Esophagus muscularis mucosa (tissue), 4 donors: ENCODE data around the gene ASB13. TPM values are rescaled to one million over a fixed set of nuclear protein-coding genes. Genes with fewer than 3 reads are reported as not detected.
A peak's percentile ranks its signal among the peaks of the same experiment; 100 is the strongest.

Experiments used
- DNase-seq: peaks from one replicate; pipeline ENCODE4 v3.0.0-alpha.2; 2017; ENCODE audit errors: extremely low spot score
- H3K27ac ChIP-seq, 4 donors: fragments of 200-600 bp; sonication (generic); replicated peaks in 1 of 4; 1 replicate in 3 of 4; 2 replicates in 1 of 4; pipeline ENCODE4 v1.5.1; 2016 to 2019; ENCODE audit warnings: mild to moderate bottlenecking in 1 of 4
- H3K27me3 ChIP-seq, 4 donors: fragments of 200-600 bp; sonication (generic); one replicate each; pipeline versions ENCODE4 v1.5.1 to v1.6.0; 2016 to 2019
- H3K36me3 ChIP-seq, 4 donors: fragments of 200-600 bp; sonication (generic); one replicate each; pipeline ENCODE4 v1.5.1; 2016 to 2019
- H3K4me1 ChIP-seq, 4 donors: fragments of 200-600 bp; sonication (generic); one replicate each; pipeline ENCODE4 v1.5.1; 2016 to 2019
- H3K4me3 ChIP-seq, 4 donors: fragments of 200-600 bp; sonication (generic); 1 replicate in 2 of 4; 2 replicates in 2 of 4; pipeline ENCODE4 v1.5.1; 2016 to 2019; ENCODE audit warnings: mild to moderate bottlenecking in 4 of 4, moderate library complexity in 1 of 4
- H3K9me3 ChIP-seq, 4 donors: fragments of 200-600 bp; sonication (generic); 1 replicate in 3 of 4; 2 replicates in 1 of 4; pipeline ENCODE4 v1.5.1; 2016 to 2019
- CTCF ChIP-seq, 3 experiments: fragments of 200-600 bp in 2 of 3; fragments of 450-650 bp in 1 of 3; sonication (generic) in 2 of 3; IDR thresholded peaks; one replicate each; pipeline ENCODE4 v1.5.1; 2017 to 2019; ENCODE audit warnings: antibody characterized with exemption in 3 of 3, mild to moderate bottlenecking in 2 of 3, moderate library complexity in 1 of 3
- EP300 ChIP-seq: sonication (generic); formaldehyde crosslinking; IDR thresholded peaks from one replicate; pipeline ENCODE4 v1.6.1; 2017; ENCODE audit warnings: antibody characterized with exemption
- POLR2A ChIP-seq: fragments of 450-650 bp; IDR thresholded peaks from one replicate; pipeline ENCODE4 v1.6.1; 2017; ENCODE audit warnings: antibody characterized with exemption, moderate library complexity, mild to moderate bottlenecking, low read depth
- POLR2AphosphoS5 ChIP-seq, 2 donors: sonication (generic); formaldehyde crosslinking; IDR thresholded peaks; one replicate each; pipeline ENCODE4 v1.6.1; 2017; ENCODE audit warnings: antibody characterized with exemption in 2 of 2
- WGBS: methylation state at CpG from one replicate; pipeline ENCODE4 v1.1.5; 2018; 5-methylcytosine and 5-hydroxymethylcytosine counted together
- intact Hi-C: fragments of 100-400 bp; cut with DNase I; formaldehyde crosslinking; loops from one replicate; pipeline ENCODE4 v1.15.1; 2023
- total RNA-seq, 4 donors: library from RNA; depleted of rRNA; stranded (reverse); fragments of >200 nt; gene quantifications; one replicate each; pipeline versions ENCODE4 v1.1.0 to v1.2.1, GENCODE V29; 2016

Gene ASB13
- total RNA-seq, 4 donors from 2014 or later: 15.4 to 24.0 (median 17.4) TPM

GRCh38 chr10:5613481-5614154 is 52.8 kb downstream of the ASB13 start:
- 82% methylated on average over 11 of the region's 13 CpGs for WGBS
- Histone ChIP-seq H3K36me3 (no peaks in the 10 kb centered on the region), H3K4me3 (no peak overlapping the region), H3K4me1 (peaks cover 6 to 77% (median 50%) of the 10 kb centered on the region in 4 donors), H3K27me3 (no peaks in the 10 kb centered on the region), H3K27ac (peak overlapping the region; percentile 45 to 68 (median 64)), H3K9me3 (no peaks in the 10 kb centered on the region)
- intact Hi-C loops: no loop called here
- TF ChIP-seq CTCF (IDR thresholded peaks at IDR 0.05) (no peak), POLR2AphosphoS5 (IDR thresholded peaks at IDR 0.05) (no peak), EP300 (no peak), POLR2A (no peak)
- DNase-seq: no peak

DNA sequence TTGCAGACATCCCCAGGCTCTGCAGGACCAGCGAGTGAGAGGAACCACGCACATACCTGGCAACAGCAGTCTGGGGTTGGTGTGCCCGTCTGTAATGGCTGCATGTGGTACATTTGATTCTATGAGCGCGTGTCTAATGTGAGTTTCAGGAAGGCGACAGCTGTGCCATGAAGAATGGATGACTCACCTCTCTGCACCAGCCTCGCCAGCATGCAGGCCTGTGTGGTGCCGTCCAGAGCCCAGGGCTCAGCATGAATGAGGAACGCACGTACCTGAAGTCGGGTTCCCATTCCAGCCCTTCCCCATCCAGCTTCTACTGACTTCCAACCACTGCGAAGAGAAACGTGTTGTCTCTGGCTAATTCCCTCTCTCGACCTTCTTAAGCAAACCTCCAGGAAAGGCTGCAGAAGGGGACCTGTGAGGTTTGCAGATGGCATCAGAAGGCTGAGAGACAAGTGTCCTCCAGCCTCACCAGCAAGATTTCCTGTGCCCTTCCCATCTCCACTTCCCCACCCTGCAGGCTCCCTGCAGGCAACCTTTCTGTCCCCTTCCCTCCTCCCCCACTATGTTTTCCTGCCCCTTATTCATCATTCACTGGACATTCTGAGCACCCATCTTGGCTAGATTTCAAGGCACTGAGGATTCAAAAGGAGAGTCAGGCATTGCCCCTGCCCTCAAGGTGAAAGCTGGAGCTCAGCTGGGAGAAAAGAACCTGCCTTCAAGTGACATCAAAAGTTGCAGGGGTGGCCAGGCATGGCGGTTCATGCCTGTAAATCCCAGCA is 54.3 kb downstream of the ASB13 start:
- TF ChIP-seq EP300 (no peak), POLR2AphosphoS5 (IDR thresholded peaks at IDR 0.05) (no peak), POLR2A (no peak), CTCF (IDR thresholded peaks at IDR 0.05) (no peak)
- H3K4me3 ChIP-seq: no peak overlapping the region
- no peak for DNase-seq
- no peaks in the 10 kb centered on the region for H3K9me3 ChIP-seq
- intact Hi-C loops: no loop called here
- no peak overlapping the region for H3K27ac ChIP-seq
- peaks cover 6 to 64% (median 42%) of the 10 kb centered on the region in 4 donors for H3K4me1 ChIP-seq
- 90% methylated on average over 15 of the region's 15 CpGs for WGBS
- no peaks in the 10 kb centered on the region for H3K36me3 ChIP-seq
- H3K27me3 ChIP-seq: no peaks in the 10 kb centered on the region

DNA sequence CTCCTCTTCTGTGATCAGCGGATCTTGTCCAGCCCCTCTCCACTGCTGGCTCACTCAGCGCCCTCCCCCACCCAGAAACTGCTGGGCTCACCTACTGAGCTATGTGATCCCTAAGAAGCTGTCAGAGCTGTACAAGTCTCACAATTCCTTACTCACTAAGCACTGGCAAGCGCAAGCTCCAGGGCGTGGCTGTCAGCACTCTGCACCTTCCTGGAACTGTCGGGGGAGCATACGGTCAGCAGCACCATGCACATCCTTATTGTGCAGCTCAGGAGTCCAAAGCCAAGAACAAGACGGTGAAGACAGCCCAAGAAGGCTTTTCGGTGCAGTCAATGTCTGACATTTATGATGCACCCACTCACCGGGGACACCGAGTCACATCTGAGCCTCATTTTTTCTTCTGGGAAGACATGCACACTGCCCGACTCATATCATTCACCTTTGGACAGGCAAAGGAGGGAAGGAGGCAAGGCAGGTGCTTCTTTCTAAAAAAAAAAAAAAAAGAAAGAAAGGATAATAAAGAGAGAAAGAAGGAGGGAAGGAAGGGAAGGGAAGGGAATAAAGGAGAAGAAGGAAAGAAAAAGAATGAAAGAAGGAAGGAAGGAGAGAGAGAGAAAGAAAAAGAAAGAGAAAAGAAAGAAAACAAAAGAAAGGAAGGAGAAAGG is 56.3 kb downstream of the ASB13 start:
- peaks cover 3 to 44% (median 25%) of the 10 kb centered on the region in 4 donors for H3K4me1 ChIP-seq
- H3K9me3 ChIP-seq: no peaks in the 10 kb centered on the region
- intact Hi-C loops: no loop called here
- 55% methylated on average over 8 of the region's 11 CpGs for WGBS
- H3K27me3 ChIP-seq: no peaks in the 10 kb centered on the region
- no peaks in the 10 kb centered on the region for H3K36me3 ChIP-seq
- no peak for TF ChIP-seq CTCF (IDR thresholded peaks at IDR 0.05)
- TF ChIP-seq POLR2A: no peak
- TF ChIP-seq POLR2AphosphoS5 (IDR thresholded peaks at IDR 0.05): peak; percentile 35 to 54
- peak; percentile 37 for TF ChIP-seq EP300
- DNase-seq: no peak
- no peak overlapping the region for H3K4me3 ChIP-seq
- H3K27ac ChIP-seq: peak overlapping the region in 3 of 4 donors; percentile 20 to 38 (median 22)

DNA sequence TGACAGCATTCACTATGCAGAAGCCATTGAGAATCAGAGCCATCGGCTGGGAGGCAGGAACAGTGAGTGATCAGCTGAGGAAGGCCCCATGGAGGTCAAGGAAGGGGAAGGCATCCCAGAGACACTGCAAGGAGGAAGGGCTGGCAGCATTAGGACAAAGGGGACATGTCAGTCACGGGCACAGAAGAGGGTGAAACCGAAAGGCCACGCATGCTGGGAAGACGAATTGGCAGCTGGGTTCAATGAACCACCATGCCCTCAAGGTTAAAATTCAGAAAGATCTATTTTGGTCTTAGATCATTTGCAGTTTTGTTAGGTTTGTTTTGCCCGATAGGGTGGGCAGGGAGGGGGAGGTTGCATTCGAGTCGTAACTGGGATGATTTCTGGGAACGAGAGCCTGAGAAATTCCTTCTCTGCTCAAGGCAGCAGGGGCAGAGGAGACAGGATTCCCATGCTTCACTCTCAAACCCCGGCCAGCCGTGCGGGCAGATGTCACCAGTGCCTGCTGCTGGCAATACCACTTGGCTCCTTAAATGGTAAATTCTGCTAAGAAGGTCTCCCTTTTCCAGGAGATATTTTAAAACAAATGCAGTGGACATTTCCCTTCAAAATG is 57.7 kb downstream of the ASB13 start:
- no peaks in the 10 kb centered on the region for H3K9me3 ChIP-seq
- H3K27ac ChIP-seq: peak overlapping the region in 1 of 4 donors; percentile 38
- peaks cover 0 to 30% (median 14%) of the 10 kb centered on the region in 4 donors for H3K4me1 ChIP-seq
- 85% methylated on average over 12 of the region's 12 CpGs for WGBS
- intact Hi-C loops: no loop called here
- H3K36me3 ChIP-seq: no peaks in the 10 kb centered on the region
- no peak overlapping the region for H3K4me3 ChIP-seq
- TF ChIP-seq EP300 (no peak), POLR2AphosphoS5 (IDR thresholded peaks at IDR 0.05) (no peak), POLR2A (no peak), CTCF (IDR thresholded peaks at IDR 0.05) (no peak)
- no peaks in the 10 kb centered on the region for H3K27me3 ChIP-seq
- no peak for DNase-seq
